Limb (tissue), 2 donors: ENCODE results near the gene POLRMT.
A peak's percentile ranks its signal among the peaks of the same experiment; 100 is the strongest.
"Not testable (repeated sequence)": the region's sequence is repeated elsewhere in the genome, so short reads cannot be mapped to it uniquely, and the experiment has no call there.

Experiments used
- DNase-seq, 2 donors: peaks; one replicate each; pipeline ENCODE4 v3.0.0-alpha.2; 2016; ENCODE audit errors: extremely low spot score in 2 of 2

The POLRMT gene

DNA sequence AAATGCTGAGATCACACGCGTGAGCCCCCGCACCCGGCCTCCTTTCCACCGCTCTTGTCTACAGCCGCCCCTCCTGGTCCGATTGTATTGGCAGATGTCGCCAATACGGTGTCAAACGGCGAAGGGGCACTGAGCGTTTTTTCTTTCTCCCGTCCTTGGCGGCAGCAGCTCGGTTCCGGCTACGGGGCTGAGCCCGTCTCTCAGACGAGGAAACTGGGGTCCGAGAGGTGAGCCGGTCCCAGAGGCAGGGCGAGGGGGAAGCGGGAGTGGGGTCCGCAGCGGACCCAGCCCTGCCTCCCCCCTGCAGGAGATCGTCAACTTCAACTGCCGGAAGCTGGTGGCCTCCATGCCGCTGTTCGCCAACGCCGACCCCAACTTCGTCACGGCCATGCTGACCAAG is 20.4 kb downstream of the POLRMT start:
- no peak for DNase-seq

DNA sequence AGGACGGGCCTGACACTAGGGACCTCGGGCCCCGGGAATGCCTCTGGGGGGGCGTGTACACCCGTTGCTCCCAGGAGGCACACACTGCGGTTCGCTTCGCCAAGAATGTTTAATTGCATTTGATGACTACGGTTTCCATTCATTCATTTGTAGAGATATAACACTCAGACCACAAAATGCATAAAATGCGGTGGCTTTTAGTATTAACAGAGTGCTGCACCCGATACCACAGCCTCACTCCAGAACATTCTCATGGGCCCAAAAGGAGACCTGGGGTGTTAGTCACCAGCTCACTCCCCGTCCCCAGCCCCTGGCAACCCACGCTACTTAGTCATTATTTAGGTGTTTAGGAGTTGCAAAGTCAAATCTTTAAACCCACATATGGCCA is 21.9 kb downstream of the POLRMT start:
- no peak for DNase-seq

GRCh38 chr19:610801-611480 is 22.4 kb downstream of the POLRMT start:
- DNase-seq = peak; percentile 44 to 55

DNA sequence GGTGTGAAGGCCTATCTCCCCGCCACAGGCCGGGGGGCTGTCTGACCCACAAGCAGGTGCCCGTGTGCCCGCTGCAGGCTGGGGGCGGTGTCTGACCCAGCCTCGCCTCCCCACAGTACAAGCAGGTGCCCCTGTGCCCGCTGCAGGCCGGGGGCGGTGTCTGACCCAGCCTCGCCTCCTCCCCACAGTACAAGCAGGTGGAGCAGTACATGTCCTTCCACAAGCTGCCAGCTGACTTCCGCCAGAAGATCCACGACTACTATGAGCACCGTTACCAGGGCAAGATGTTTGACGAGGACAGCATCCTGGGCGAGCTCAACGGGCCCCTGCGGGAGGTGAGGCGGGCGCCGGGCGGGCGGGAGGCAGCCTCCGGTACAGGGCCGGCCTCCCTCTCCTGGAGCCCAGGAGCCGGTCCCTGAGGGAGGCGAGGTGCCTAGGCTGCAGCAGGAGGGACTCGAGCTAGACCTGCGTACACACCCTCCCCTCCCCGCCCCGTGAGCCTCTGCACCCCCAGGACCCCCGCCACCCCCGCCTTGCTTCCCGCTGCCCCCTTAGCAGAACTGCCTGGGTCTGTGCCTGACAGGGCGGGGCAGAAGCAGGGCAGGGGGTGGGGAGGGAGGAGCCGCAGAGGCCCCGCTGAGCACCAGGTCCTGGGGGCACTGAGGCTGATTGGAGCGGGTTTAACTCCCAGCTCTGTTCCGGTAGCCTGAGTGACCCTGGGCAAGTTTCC is 23.1 kb downstream of the POLRMT start:
- DNase-seq = no peak

DNA sequence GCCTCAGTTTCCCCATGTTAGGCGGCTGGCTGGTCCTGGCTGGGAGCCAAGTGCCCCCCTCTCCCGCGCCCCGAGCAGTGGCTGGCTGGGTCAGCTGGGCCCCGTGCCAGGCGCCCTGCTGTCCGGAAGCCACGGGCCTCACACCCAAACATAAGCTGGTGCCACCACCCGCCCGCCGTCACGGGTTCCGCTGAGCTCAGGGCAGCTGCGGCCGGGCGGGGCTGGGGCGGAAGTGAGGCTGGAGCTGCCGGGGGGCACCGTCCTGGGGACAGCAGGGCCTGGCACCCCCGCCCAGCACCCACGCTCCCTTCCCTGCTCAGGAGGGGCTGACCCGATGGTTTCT is 24.4 kb downstream of the POLRMT start:
- DNase-seq = no peak

DNA sequence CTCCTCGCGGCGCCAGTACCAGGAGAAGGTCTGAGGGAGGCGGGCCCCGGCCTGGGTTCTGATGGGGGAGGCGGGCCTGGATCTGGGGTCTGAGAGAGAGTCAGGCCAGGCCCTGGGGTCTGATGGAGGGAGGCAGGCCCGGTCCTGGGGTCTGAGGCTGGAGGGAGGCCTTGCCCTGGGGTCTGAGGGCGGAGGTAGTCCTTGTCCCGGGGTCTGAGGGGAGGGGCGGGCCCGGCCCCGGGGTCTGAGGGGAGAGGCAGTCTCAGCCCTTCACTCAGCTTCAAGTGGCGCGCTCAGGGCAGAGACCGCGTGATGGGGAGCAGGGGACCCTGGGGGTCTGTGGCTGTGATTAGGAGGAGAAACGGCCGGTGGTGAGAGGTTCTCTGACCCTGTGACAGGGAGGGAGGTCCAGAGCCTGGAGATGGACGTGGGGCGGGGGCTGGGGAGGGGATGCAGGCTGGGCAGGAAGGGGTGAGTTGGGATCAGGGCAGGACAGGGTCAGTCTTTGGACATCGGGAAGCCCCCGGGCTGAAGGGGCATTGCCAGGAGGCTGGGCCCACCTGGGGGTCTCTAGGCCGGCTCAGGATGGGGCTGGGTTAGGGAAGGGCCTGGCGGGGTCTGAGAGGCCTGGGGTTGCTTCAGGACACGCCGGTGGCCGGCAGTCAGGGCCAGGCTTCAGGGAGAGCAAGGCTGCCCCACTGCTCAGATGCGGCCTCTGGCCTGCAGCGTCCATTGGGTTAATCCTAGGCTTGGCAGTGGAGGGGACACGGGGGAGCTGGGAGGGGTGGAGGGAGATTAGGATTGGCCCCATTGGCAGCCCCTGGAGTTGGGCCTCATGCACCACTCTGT is 25.0 kb downstream of the POLRMT start:
- no peak for DNase-seq

DNA sequence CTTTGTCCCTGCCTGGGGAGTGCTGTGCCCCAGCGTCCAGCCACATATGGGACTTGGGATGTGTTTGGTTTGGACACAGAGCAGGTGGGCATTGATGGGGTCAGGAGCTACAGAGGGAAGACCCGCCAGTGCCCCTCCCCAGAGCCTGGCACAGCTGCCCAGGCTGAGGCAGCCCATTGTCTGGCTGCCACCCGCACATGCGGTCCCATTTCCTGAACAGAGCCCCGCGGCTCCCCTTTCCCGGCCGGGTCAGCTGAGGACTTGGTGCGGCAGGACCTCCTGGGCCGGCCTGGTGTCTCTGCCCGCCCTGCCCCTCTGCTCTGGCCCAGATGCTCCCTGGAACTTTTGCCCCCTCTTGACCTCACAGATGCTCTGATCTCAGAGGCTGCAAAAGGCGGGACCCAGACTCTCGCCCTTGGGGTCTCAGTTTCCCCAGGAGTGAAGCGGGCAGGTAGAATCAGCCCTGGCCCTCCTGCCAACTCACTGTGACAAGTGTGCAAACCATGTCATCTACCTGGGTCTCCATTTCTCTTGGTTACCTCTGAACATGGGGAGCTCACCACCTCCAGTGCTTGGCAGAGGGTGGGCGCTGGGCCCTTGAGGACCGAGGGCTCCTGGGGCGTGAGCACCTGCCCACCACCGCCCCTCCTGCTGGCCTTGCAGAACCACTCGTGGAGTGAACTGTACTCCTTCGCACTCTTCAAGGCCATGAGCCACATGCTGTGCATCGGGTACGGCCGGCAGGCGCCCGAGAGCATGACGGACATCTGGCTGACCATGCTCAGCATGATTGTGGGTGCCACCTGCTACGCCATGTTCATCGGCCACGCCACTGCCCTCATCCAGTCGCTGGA is 25.8 kb downstream of the POLRMT start:
- no peak for DNase-seq

DNA sequence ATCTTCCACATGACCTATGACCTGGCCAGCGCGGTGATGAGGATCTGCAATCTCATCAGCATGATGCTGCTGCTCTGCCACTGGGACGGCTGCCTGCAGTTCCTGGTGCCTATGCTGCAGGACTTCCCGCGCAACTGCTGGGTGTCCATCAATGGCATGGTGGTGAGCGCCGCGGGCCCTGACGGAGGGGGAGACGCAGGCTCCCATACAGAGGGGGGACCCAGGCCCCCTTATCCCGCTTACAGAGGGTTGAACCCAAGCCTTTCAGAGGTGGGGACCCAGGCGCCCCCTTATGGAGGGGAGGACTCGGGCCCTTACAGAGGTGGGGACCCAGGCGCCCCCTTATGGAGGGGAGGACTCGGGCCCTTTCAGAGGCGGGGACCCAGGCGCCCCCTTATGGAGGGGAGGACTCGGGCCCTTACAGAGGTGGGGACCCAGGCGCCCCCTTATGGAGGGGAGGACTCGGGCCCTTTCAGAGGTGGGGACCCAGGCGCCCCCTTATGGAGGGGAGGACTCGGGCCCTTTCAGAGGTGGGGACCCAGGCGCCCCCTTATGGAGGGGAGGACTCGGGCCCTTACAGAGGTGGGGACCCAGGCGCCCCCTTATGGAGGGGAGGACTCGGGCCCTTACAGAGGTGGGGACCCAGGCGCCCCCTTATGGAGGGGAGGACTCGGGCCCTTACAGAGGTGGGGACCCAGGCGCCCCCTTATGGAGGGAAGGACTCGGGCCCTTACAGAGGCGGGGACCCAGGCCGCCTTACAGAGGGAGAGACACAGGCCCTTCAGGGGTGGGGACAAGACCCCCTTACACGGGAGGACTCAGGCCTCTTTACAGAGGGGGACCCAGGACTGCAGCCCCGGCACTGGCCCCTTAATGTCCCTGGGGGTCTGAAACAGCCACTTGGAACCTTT is 28.0 kb downstream of the POLRMT start:
- DNase-seq = not testable (repeated sequence)

DNA sequence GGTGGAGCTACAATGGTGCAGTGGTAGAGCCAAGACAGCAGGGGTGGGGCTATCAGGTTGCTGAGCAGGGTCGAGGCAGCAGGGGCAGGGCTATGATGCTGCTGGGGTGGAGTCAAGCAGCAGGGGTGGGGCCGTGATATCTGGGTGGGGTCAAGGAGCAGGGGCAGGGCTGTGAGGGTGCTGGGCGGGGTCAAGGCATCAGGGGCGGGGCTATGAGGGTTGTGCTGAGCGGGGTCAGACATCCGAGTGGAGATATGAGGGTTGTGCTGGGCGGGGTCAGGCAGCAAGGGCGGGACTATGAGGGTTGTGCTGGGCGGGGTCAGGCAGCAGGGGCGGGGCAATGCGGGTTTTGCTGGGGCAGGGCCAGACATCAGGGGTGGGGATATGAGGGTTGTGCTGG is 29.0 kb downstream of the POLRMT start:
- no peak for DNase-seq

DNA sequence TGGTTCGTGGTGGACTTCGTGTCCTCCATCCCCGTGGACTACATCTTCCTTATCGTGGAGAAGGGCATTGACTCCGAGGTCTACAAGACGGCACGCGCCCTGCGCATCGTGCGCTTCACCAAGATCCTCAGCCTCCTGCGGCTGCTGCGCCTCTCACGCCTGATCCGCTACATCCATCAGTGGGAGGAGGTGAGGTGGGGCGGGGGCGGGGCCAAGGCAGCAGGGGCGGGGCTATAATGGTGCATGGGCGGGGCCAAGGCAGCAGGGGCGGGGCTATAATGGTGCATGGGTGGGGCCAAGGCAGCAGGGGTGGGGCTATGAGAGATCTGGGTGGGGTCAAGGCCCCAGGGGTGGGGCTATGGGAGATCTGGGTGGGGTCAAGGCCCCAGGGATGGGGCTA is 29.6 kb downstream of the POLRMT start:
- DNase-seq = not testable (repeated sequence)

DNA sequence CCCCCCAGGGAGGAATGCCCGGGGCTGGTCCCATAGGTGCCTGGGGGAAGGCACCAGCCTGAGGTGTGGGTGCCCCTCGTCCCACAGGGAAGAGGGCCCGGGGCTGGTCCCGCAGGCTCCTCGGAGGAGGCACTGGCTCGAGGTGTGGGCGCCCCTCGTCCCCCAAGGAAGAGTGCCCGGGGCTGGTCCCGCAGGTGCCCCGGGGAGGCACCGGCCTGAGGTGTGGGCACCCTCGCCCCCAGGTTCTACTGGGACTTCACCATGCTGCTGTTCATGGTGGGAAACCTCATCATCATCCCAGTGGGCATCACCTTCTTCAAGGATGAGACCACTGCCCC is 30.1 kb downstream of the POLRMT start:
- not testable (repeated sequence) for DNase-seq

- DNase-seq = no peak
These were observed 30.7 kb downstream of the POLRMT start for GRCh38 chr19:602391-603301.

GRCh38 chr19:601790-602189 is 31.5 kb downstream of the POLRMT start:
- no peak for DNase-seq

DNA sequence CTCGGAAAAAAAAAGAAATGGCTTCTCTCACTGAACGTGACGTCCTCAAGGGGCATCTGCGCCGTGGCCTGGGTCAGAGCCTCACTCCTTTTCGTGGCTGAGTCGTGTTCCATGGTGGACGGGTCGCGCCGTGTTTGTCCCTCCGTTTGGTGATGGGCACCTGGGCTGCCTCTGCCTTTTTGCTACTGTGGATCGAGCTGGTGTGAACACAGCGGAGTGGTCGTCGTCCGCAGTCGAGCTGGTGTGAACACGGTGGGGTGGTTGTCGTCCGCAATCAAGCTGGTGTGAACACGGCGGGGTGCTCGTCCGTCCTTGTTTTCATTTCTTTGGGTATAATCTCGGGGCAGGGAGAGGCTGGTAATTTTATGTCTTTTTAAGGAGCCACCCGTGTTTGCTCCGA is 32.0 kb downstream of the POLRMT start:
- DNase-seq = no peak

GRCh38 chr19:597406-598315 is 35.7 kb downstream of the POLRMT start:
- DNase-seq = no peak

DNA sequence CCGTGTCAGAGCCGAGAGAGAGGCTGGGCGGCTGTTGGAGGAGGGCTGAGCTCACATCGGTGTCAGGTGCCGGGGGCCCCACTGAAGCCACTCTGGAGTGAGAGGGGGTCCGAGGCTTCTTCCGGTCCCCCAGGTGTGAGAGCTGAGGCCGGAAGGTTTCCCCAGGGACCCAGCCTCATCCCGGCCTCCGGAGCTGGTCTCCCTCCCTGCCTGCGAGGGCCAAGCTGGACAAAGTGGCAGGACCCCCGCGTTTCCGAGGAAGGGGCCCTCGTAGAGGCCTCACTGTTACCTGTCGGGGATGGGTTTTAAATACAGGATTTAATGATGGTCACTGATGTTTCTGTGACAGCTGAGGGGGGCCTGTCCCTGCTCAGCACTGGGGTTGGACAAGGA is 37.1 kb downstream of the POLRMT start:
- no peak for DNase-seq

DNA sequence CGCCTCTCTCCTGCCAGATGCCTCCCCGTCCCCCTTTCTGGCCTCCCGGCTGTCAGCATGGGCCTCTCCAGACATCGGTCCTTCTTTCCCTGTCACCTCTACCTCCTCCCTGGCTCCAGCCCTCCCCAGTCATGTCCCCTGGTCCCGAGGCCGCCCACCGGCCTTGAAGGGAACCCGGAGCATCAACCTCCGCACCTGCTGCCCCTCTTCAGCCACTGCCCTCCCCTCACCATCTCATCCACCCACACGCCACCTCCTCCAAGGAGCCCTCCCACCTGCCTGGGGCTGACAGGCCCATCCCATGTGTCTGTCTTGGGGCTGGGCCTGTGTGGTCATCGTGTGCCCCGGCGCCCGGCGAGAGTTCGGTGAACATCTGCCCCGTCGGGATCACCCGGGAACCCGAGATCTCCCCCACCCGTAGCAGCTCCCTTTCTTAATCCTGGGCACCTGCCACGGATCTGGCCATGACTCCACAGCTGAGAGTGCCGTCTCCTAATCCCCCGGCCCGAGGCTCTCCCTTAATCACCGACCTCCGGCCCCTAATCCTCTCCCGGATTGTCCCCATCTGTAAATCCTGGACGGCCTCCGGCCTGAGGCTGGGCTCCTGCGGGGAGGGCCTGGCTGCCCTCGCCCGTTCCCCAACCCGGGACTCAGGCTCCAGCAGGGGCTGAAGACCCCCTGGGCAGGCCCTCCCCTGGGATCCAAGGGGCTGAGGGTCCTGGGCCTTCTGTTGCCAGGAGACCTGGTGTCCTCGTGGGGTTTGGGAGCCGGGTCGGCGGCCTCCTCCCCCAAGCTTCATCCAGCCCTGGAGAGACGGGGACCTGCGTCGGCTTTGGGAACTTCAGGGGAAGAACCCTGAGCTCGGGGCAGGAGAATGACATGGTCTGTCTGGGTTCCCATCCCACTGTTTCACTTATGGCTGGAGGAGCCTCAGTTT is 37.7 kb downstream of the POLRMT start:
- DNase-seq = no peak
